B cell (primary cell): ENCODE measurements around the gene C6orf15. TPM values are rescaled to one million over a fixed set of nuclear protein-coding genes. Genes with fewer than 3 reads are reported as not detected.

Source experiments
- ATAC-seq: fragments of 200-7000 bp; cut with Tn5 transposase; one replicate; pipeline ENCODE4 v1.10.0; 2021; ENCODE audit warnings: low read depth, mild to moderate bottlenecking, moderate number of reproducible peaks, moderate library complexity
- CTCF ChIA-PET: fragments of 350-600 bp; sonication (Branson Sonifier 250); formaldehyde crosslinking; loops from one replicate; lab custom pipeline; 2021; ENCODE audit warnings: antibody characterized with exemption, inconsistent platforms; lab: Charles Lee
- POLR2A ChIA-PET: fragments of 350-600 bp; sonication (Branson Sonifier 250); formaldehyde crosslinking; loops from one replicate; lab custom pipeline; 2021; ENCODE audit warnings: antibody characterized with exemption; lab: Charles Lee
- DNase-seq: peaks from one replicate; pipeline ENCODE4 v3.0.0; 2013
- H2AFZ ChIP-seq: 2 replicates; pipeline ENCODE4 v1.6.1; 2012; ENCODE audit warnings: mild to moderate bottlenecking, low read depth, low read length; ENCODE audit not compliant: insufficient read depth, poor library complexity, severe bottlenecking
- H3K27ac ChIP-seq, 2 donors: 1 replicate in 1 of 2; 2 replicates in 1 of 2; pipeline ENCODE4 v1.5.1; 2012 to 2013; ENCODE audit warnings: low read length in 2 of 2, mild to moderate bottlenecking in 2 of 2, moderate library complexity in 1 of 2
- H3K27me3 ChIP-seq, 4 experiments: fragments of 200-600 bp in 1 of 4; sonication (generic) in 1 of 4; replicated peaks in 1 of 4; 1 replicate in 2 of 4; 2 replicates in 2 of 4; pipeline versions ENCODE4 v1.6.1 to v1.7.0; 2013 to 2016; ENCODE audit warnings: low read length in 3 of 4, mild to moderate bottlenecking in 2 of 4, mixed read lengths in 1 of 4, moderate library complexity in 1 of 4; ENCODE audit not compliant: insufficient read depth in 4 of 4, control insufficient read depth in 3 of 4; ENCODE audit errors: control extremely low read depth in 1 of 4
- H3K36me3 ChIP-seq, 2 experiments: replicated peaks in 1 of 2; 1 replicate in 1 of 2; 2 replicates in 1 of 2; pipeline versions ENCODE4 v1.6.1 to v1.7.1; 2013; ENCODE audit warnings: low read length in 1 of 2; ENCODE audit not compliant: insufficient read depth in 2 of 2, control insufficient read depth in 1 of 2; ENCODE audit errors: control extremely low read depth in 1 of 2, extremely low read depth in 1 of 2
- H3K4me1 ChIP-seq, 2 donors: fragments of 200-600 bp in 1 of 2; sonication (generic) in 1 of 2; 1 replicate in 1 of 2; 2 replicates in 1 of 2; pipeline versions ENCODE4 v1.5.1 to v1.6.1; 2013 to 2017; ENCODE audit warnings: low read length in 2 of 2; ENCODE audit not compliant: control insufficient read depth in 2 of 2, insufficient read depth in 2 of 2
- H3K4me2 ChIP-seq: replicated peaks from 2 replicates; pipeline ENCODE3; 2012; ENCODE audit warnings: mild to moderate bottlenecking, low read depth, low read length; ENCODE audit not compliant: poor library complexity, severe bottlenecking
- H3K4me3 ChIP-seq, 5 experiments: fragments of 200-600 bp in 1 of 5; sonication (generic) in 1 of 5; 1 replicate in 3 of 5; 2 replicates in 2 of 5; pipeline versions ENCODE4 v1.5.1 to v1.7.0; 2011 to 2016; ENCODE audit warnings: low read length in 4 of 5, mild to moderate bottlenecking in 4 of 5, low read depth in 2 of 5, control low read depth in 1 of 5, moderate library complexity in 1 of 5; ENCODE audit not compliant: insufficient read depth in 1 of 5; ENCODE audit errors: control extremely low read depth in 1 of 5, extremely low read depth in 1 of 5
- H3K79me2 ChIP-seq: fragments of 200-600 bp; sonication (generic); one replicate; pipeline ENCODE4 v1.6.0; 2016; ENCODE audit warnings: low read length; ENCODE audit not compliant: control insufficient read depth, insufficient read depth
- H3K9ac ChIP-seq: fragments of 200-600 bp; sonication (generic); 2 replicates; pipeline ENCODE4 v1.6.1; 2017; ENCODE audit warnings: mild to moderate bottlenecking, low read length, moderate library complexity
- H3K9me3 ChIP-seq, 3 donors: one replicate each; pipeline versions ENCODE4 v1.6.1 to v1.7.1; 2013; ENCODE audit warnings: low read length in 2 of 3; ENCODE audit not compliant: control insufficient read depth in 2 of 3, insufficient read depth in 1 of 3; ENCODE audit errors: control extremely low read depth in 1 of 3
- H4K20me1 ChIP-seq: 2 replicates; pipeline ENCODE4 v1.6.0; 2012; ENCODE audit warnings: mild to moderate bottlenecking, low read length; ENCODE audit not compliant: insufficient read depth, control insufficient read depth, poor library complexity, severe bottlenecking
- H3K27ac Mint-ChIP-seq: one replicate; pipeline ENCODE4 v1.8.0; 2021; ENCODE audit warnings: mixed read lengths
- H3K27me3 Mint-ChIP-seq: one replicate; pipeline ENCODE4 v1.8.0; 2021; ENCODE audit warnings: mixed read lengths
- H3K4me1 Mint-ChIP-seq: one replicate; pipeline ENCODE4 v1.8.0; 2021; ENCODE audit warnings: mixed read lengths
- H3K4me3 Mint-ChIP-seq: one replicate; pipeline ENCODE4 v1.8.0; 2021; ENCODE audit warnings: mixed read lengths
- H3K9me3 Mint-ChIP-seq: one replicate; pipeline ENCODE4 v1.8.0; 2022; ENCODE audit warnings: mixed read lengths; ENCODE audit not compliant: insufficient read depth
- EZH2 ChIP-seq: IDR thresholded peaks from 2 replicates; pipeline ENCODE4 v1.6.1; 2012; ENCODE audit warnings: borderline replicate concordance, low read depth, mild to moderate bottlenecking, moderate library complexity, low read length; ENCODE audit not compliant: insufficient read depth, poor library complexity, severe bottlenecking
- WGBS: methylation state at CpG from one replicate; pipeline ENCODE4 v1.1.5; 2013; ENCODE audit warnings: missing lambda C conversion rate; ENCODE audit not compliant: insufficient coverage; 5-methylcytosine and 5-hydroxymethylcytosine counted together
- intact Hi-C: fragments of 100-400 bp; cut with micrococcal nuclease; formaldehyde crosslinking; loops from one replicate; pipeline ENCODE4 v1.10.0; 2022
- polyA plus RNA-seq: library from polyadenylated mRNA; depleted of rRNA; stranded (reverse); fragments of >200 nt; gene quantifications from 2 replicates; pipeline ENCODE4 v1.2.3, GENCODE V29; 2012
- total RNA-seq, 2 donors: library from RNA; stranded (reverse); fragments of 120-200 nt in 1 of 2; gene quantifications; 1 replicate in 1 of 2; 2 replicates in 1 of 2; pipeline versions ENCODE4 v1.2.3 to v1.2.4, GENCODE V29; 2013 to 2022
- TF ChIP-seq, protein P1 (sequence below): fragments of 200-600 bp; IDR thresholded peaks from one replicate; pipeline ENCODE4 v1.8.0; 2022; ENCODE audit warnings: antibody characterized with exemption, mild to moderate bottlenecking

The C6orf15 gene
- total and polyA plus RNA-seq, 2 donors (not counting 1 experiment from before 2014, with no cell fraction given) = not detected

DNA sequence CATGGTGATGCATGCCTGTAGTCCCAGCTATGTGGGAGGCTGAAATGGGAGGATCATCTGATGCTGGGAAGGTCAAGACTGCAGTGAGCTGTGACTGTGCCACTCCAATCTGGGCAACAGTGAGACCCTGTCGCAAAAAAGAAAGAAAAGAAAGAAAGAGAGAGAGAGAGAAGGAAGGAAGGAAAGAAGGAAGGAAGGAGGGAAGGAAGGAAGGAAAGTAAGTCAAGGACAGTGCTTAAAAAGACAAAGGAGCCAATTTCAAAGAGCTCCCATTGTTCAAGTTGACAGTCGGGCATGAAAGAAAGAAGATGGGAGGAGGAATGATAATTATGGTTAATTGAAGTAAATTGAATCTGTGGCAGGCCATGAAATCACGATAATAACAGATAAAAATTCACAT is 16.2 kb downstream of the C6orf15 start:
- Mint-ChIP-seq H3K27me3 (peaks cover 4% of the 10 kb centered on the region), H3K4me3 (no peak overlapping the region), H3K27ac (no peak overlapping the region), H3K4me1 (peaks cover 16% of the 10 kb centered on the region), H3K9me3 (no peaks in the 10 kb centered on the region)
- ATAC-seq (no peak), DNase-seq (no peak)
- H3K4me3 ChIP-seq = no peak overlapping the region
- no peak overlapping the region for H3K4me2 ChIP-seq
- CTCF ChIA-PET = interaction anchor here (0.6 to 1.4 kb wide), 3 partner anchors 9 to 1184 kb away, joined by 3 read pairs; no protein-coding TSS in a partner anchor
- peaks cover 13 to 16% of the 10 kb centered on the region in 2 donors for H3K4me1 ChIP-seq
- H3K79me2 ChIP-seq = no peaks in the 10 kb centered on the region
- H3K9me3 ChIP-seq = no peaks in the 10 kb centered on the region
- H3K36me3 ChIP-seq = no peaks in the 10 kb centered on the region
- TF ChIP-seq, protein P1, sequence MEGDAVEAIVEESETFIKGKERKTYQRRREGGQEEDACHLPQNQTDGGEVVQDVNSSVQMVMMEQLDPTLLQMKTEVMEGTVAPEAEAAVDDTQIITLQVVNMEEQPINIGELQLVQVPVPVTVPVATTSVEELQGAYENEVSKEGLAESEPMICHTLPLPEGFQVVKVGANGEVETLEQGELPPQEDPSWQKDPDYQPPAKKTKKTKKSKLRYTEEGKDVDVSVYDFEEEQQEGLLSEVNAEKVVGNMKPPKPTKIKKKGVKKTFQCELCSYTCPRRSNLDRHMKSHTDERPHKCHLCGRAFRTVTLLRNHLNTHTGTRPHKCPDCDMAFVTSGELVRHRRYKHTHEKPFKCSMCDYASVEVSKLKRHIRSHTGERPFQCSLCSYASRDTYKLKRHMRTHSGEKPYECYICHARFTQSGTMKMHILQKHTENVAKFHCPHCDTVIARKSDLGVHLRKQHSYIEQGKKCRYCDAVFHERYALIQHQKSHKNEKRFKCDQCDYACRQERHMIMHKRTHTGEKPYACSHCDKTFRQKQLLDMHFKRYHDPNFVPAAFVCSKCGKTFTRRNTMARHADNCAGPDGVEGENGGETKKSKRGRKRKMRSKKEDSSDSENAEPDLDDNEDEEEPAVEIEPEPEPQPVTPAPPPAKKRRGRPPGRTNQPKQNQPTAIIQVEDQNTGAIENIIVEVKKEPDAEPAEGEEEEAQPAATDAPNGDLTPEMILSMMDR = no peak
- TF ChIP-seq EZH2 = no peak
- H3K9ac ChIP-seq = no peak overlapping the region
- H3K27me3 ChIP-seq = no peaks in the 10 kb centered on the region
- intact Hi-C loops = no loop called here
- WGBS = 91% methylated on average over 1 of the region's 3 CpGs
- no peak overlapping the region for H2AFZ ChIP-seq
- no peaks in the 10 kb centered on the region for H4K20me1 ChIP-seq
- H3K27ac ChIP-seq = no peak overlapping the region
- POLR2A ChIA-PET = no interaction called here

DNA sequence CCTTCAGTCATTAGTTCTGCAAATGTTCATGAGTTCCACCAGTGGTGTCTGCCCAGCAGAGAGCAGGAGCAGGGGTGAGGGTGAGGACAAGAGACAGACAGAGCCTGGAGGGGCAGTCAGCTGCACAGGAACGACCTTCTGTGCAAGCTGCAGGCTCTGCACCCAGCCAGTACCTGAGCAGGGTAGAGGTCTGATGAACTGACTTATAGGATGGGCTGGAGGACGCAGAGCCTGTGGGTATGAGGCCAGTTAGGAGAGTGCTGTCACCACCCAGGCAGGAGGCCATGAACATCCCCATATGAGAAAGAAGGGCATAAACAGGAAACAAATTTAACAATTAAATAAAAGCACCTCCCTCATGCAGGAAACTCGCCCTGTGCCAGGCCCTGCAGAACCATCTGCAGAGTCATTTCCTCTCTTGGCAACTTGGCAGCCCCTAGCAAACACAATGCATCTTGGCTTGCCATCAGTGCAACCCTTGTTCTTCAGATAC is 17.9 kb downstream of the C6orf15 start:
- Histone ChIP-seq H3K27me3 (no peaks in the 10 kb centered on the region), H3K9me3 (no peaks in the 10 kb centered on the region), H4K20me1 (no peaks in the 10 kb centered on the region), H3K4me3 (peak overlapping the region in 1 of 5 experiments; percentile 22), H2AFZ (peak overlapping the region; percentile 64), H3K4me1 (peaks cover 13 to 16% of the 10 kb centered on the region in 2 donors), H3K4me2 (peak overlapping the region; percentile 54), H3K36me3 (no peaks in the 10 kb centered on the region), H3K79me2 (no peaks in the 10 kb centered on the region), H3K27ac (peak overlapping the region in 1 of 2 donors; percentile 59), H3K9ac (no peak overlapping the region)
- Mint-ChIP-seq H3K4me1 (peaks cover 16% of the 10 kb centered on the region), H3K4me3 (peak overlapping the region; percentile 67), H3K27ac (peak overlapping the region; percentile 85), H3K9me3 (no peaks in the 10 kb centered on the region), H3K27me3 (no peaks in the 10 kb centered on the region)
- TF ChIP-seq, protein P1 = no peak
- TF ChIP-seq EZH2 = no peak
- CTCF ChIA-PET = interaction anchor here (0.6 to 2.2 kb wide), 5 partner anchors 8 to 267 kb away, joined by 3 to 19 read pairs (median 4); no protein-coding TSS in a partner anchor
- DNase-seq (peak; percentile 41), ATAC-seq (peak; percentile 61)
- 5% methylated on average over 2 of the region's 3 CpGs for WGBS
- intact Hi-C loops = no loop called here
- POLR2A ChIA-PET = no interaction called here
